SK-N-SH (cell line): ENCODE measurements around the gene SBF2. TPM values are rescaled to one million over a fixed set of nuclear protein-coding genes. Genes with fewer than 3 reads are reported as not detected.
A peak's percentile ranks its signal among the peaks of the same experiment; 100 is the strongest.

ENCODE experiments used
- CTCF ChIA-PET: fragments of 300-600, 350-600 bp; formaldehyde crosslinking; extraction: SDS; loops from one replicate; lab custom pipeline; 2021; lab: Yijun Ruan, JAX
- POLR2A ChIA-PET: fragments of 350-600 bp; sonication (Branson Sonifier 250); formaldehyde crosslinking; extraction: SDS; loops from one replicate; lab custom pipeline; 2020; ENCODE audit warnings: antibody characterized with exemption, inconsistent platforms; lab: Yijun Ruan, JAX
- DNase-seq: peaks from one replicate; pipeline ENCODE4 v3.0.0; 2012
- H2AFZ ChIP-seq: fragments of 200-600 bp; sonication (generic); 2 replicates; pipeline ENCODE4 v1.8.1; 2016; ENCODE audit warnings: antibody characterized with exemption, mild to moderate bottlenecking, low read depth
- H3F3A ChIP-seq: fragments of 200-600 bp; sonication (generic); replicated peaks from 2 replicates; pipeline ENCODE3; 2016; ENCODE audit warnings: antibody characterized with exemption, mild to moderate bottlenecking; ENCODE audit not compliant: insufficient read depth
- H3K27ac ChIP-seq, 2 experiments: fragments of 200-500 bp in 1 of 2; fragments of 200-600 bp in 1 of 2; sonication (Bioruptor generic) in 1 of 2; sonication (generic), shearing (Covaris generic) in 1 of 2; 2 replicates each; pipeline versions ENCODE4 v1.5.1 to v1.6.1; 2014 to 2016; ENCODE audit warnings: low read depth in 2 of 2, inconsistent platforms in 1 of 2, low read length in 1 of 2, mild to moderate bottlenecking in 1 of 2, mixed read lengths in 1 of 2
- H3K27me3 ChIP-seq: fragments of 200-600 bp; sonication (generic), shearing (Covaris generic); 2 replicates; pipeline ENCODE4 v1.6.1; 2016; ENCODE audit warnings: mixed run types; ENCODE audit not compliant: insufficient read depth
- H3K36me3 ChIP-seq, 2 experiments: fragments of 200-500 bp in 1 of 2; fragments of 200-600 bp in 1 of 2; sonication (Bioruptor generic) in 1 of 2; sonication (generic) in 1 of 2; replicated peaks in 1 of 2; 2 replicates each; pipeline versions ENCODE3 to v1.5.1; 2014 to 2016; ENCODE audit warnings: low read length in 1 of 2, mild to moderate bottlenecking in 1 of 2; ENCODE audit not compliant: insufficient read depth in 2 of 2, control insufficient read depth in 1 of 2
- H3K4me1 ChIP-seq, 2 experiments: fragments of 200-500 bp in 1 of 2; fragments of 200-600 bp in 1 of 2; sonication (Bioruptor generic) in 1 of 2; sonication (generic), shearing (Covaris generic) in 1 of 2; 2 replicates each; pipeline versions ENCODE4 v1.5.1 to v1.6.1; 2014 to 2016; ENCODE audit warnings: low read depth in 1 of 2, low read length in 1 of 2, mixed run types in 1 of 2; ENCODE audit not compliant: insufficient read depth in 2 of 2, control insufficient read depth in 1 of 2
- H3K4me2 ChIP-seq: fragments of 200-600 bp; sonication (generic), shearing (Covaris generic); 2 replicates; pipeline ENCODE4 v1.6.1; 2017; ENCODE audit warnings: mixed run types
- H3K4me3 ChIP-seq, 2 experiments: fragments of 200-500 bp in 1 of 2; fragments of 200-600 bp in 1 of 2; sonication (Bioruptor generic) in 1 of 2; sonication (generic), shearing (Covaris generic) in 1 of 2; 2 replicates each; pipeline versions ENCODE4 v1.5.1 to v1.8.1; 2014 to 2016; ENCODE audit warnings: low read depth in 2 of 2, inconsistent platforms in 1 of 2, low read length in 1 of 2, mild to moderate bottlenecking in 1 of 2, mixed read lengths in 1 of 2, moderate library complexity in 1 of 2
- H3K79me2 ChIP-seq: fragments of 200-600 bp; sonication (generic); 2 replicates; pipeline ENCODE4 v1.8.1; 2017; ENCODE audit warnings: mild to moderate bottlenecking; ENCODE audit not compliant: insufficient read depth
- H3K9ac ChIP-seq: fragments of 200-600 bp; sonication (generic); 2 replicates; pipeline ENCODE4 v1.6.1; 2017; ENCODE audit warnings: mixed run types
- H3K9me2 ChIP-seq: fragments of 200-600 bp; sonication (generic); 2 replicates; pipeline ENCODE4 v1.6.1; 2017; ENCODE audit warnings: mixed run types
- H3K9me3 ChIP-seq: fragments of 200-600 bp; sonication (generic); 2 replicates; pipeline ENCODE4 v1.6.1; 2017; ENCODE audit warnings: mixed run types, mild to moderate bottlenecking, moderate library complexity
- H4K20me1 ChIP-seq: fragments of 200-600 bp; sonication (generic); 2 replicates; pipeline ENCODE4 v1.6.1; 2017; ENCODE audit warnings: mild to moderate bottlenecking, mixed run types; ENCODE audit not compliant: insufficient read depth
- EZH2phosphoT487 ChIP-seq: fragments of 200-600 bp; sonication (generic); IDR thresholded peaks from 2 replicates; pipeline ENCODE4 v1.6.1; 2017; ENCODE audit warnings: low read depth, mixed run types, mild to moderate bottlenecking, antibody characterized with exemption, moderate library complexity, borderline replicate concordance
- JUND ChIP-seq: IDR thresholded peaks from 2 replicates; pipeline ENCODE4 v1.4.0; 2012
- MEF2A ChIP-seq: IDR thresholded peaks from 2 replicates; pipeline ENCODE4 v1.4.0; 2012; ENCODE audit warnings: low read depth, borderline replicate concordance
- MXI1 ChIP-seq: IDR thresholded peaks from 2 replicates; pipeline ENCODE4 v1.6.1; 2012; ENCODE audit warnings: mild to moderate bottlenecking, low read depth, low read length, improper control_type of control experiment
- NFIC ChIP-seq: IDR thresholded peaks from 2 replicates; pipeline ENCODE4 v1.4.0; 2012; ENCODE audit warnings: borderline replicate concordance
- PBX3 ChIP-seq: IDR thresholded peaks from 2 replicates; pipeline ENCODE4; 2012
- POLR2AphosphoS5 ChIP-seq: IDR thresholded peaks from 2 replicates; pipeline ENCODE4 v1.6.1; 2012; ENCODE audit warnings: low read depth, low read length
- RAD21 ChIP-seq: IDR thresholded peaks from 2 replicates; pipeline ENCODE4 v1.6.1; 2012; ENCODE audit warnings: mild to moderate bottlenecking, low read length
- REST ChIP-seq: IDR thresholded peaks from 2 replicates; pipeline ENCODE4 v1.6.1; 2012; ENCODE audit warnings: mild to moderate bottlenecking, low read depth, low read length, moderate library complexity
- SIN3A ChIP-seq: IDR thresholded peaks from 2 replicates; pipeline ENCODE4 v1.6.1; 2012; ENCODE audit warnings: low read depth, mild to moderate bottlenecking, low read length, moderate library complexity, borderline replicate concordance
- SMC3 ChIP-seq: IDR thresholded peaks from 2 replicates; pipeline ENCODE4 v1.6.1; 2012; ENCODE audit warnings: low read depth, low read length, improper control_type of control experiment
- TAF1 ChIP-seq: IDR thresholded peaks from 2 replicates; pipeline ENCODE4 v1.6.1; 2012; ENCODE audit warnings: low read depth, mild to moderate bottlenecking, low read length, moderate library complexity, borderline replicate concordance
- TEAD4 ChIP-seq: IDR thresholded peaks from 2 replicates; pipeline ENCODE4 v1.4.0; 2012; ENCODE audit warnings: mild to moderate bottlenecking, borderline replicate concordance; ENCODE audit not compliant: insufficient read depth
- USF1 ChIP-seq: IDR thresholded peaks from 2 replicates; pipeline ENCODE4 v1.4.0; 2012; ENCODE audit warnings: low read depth, borderline replicate concordance
- USF2 ChIP-seq: fragments of 150-350 bp; IDR thresholded peaks from 2 replicates; pipeline ENCODE4 v1.6.1; 2017; ENCODE audit warnings: antibody characterized with exemption, low read length, low read depth, borderline replicate concordance
- ZBTB33 ChIP-seq: IDR thresholded peaks from 2 replicates; pipeline ENCODE4 v1.4.0; 2012; ENCODE audit warnings: low read depth, borderline replicate concordance
- WGBS: methylation state at CpG from one replicate; pipeline ENCODE4 v1.1.6; 2017; ENCODE audit warnings: low lambda C conversion rate; 5-methylcytosine and 5-hydroxymethylcytosine counted together
- polyA plus RNA-seq, 3 experiments: library from polyadenylated mRNA; depleted of rRNA; stranded (reverse); fragments of >200 nt; gene quantifications; 2 replicates each; pipeline ENCODE4 v1.2.3, GENCODE V29; 2012

SBF2 gene
- polyA plus RNA-seq, 1 of the 3 experiments (the other 2 are of a cell fraction), result 23.0 TPM

- peak overlapping the region in 1 of 2 experiments; percentile 68; a peak in 2 of 4 replicates for H3K27ac ChIP-seq
- no peak overlapping the region for H3K4me3 ChIP-seq
- no peaks in the 10 kb centered on the region for H3K9me2 ChIP-seq
- no peak overlapping the region for H3K9ac ChIP-seq
- H3K9me3 ChIP-seq, result no peaks in the 10 kb centered on the region
- no peaks in the 10 kb centered on the region for H3K27me3 ChIP-seq
- CTCF ChIA-PET, result interaction anchor here (0.7 to 2.6 kb wide), 2 partner anchors 447 to 449 kb away, joined by 3 to 10 read pairs; no protein-coding TSS in a partner anchor
- POLR2A ChIA-PET, result no interaction called here
- H3K4me1 ChIP-seq, result peaks cover 14 to 18% of the 10 kb centered on the region in 2 experiments; a peak in 3 of 4 replicates
- H3F3A ChIP-seq, result no peaks in the 10 kb centered on the region
- no peaks in the 10 kb centered on the region for H4K20me1 ChIP-seq
- no peak overlapping the region for H2AFZ ChIP-seq
- peaks cover 13 to 21% of the 10 kb centered on the region in 2 experiments for H3K36me3 ChIP-seq
- no peaks in the 10 kb centered on the region for H3K79me2 ChIP-seq
- WGBS, result 82% methylated on average over 4 of the region's 4 CpGs
- TF ChIP-seq TAF1 (no peak), MEF2A (no peak), RAD21 (no peak), TEAD4 (no peak), SIN3A (no peak), JUND (no peak), EZH2phosphoT487 (no peak), USF1 (no peak), MXI1 (no peak), SMC3 (no peak), POLR2AphosphoS5 (no peak), PBX3 (no peak), REST (no peak), ZBTB33 (no peak), NFIC (no peak), USF2 (no peak)
- H3K4me2 ChIP-seq, result no peak overlapping the region
- DNase-seq, result peak; percentile 6
Observed at GRCh38 chr11:9858218-9858617, 435.8 kb downstream of the SBF2 start.
